Stimulated activated CD4-positive, alpha-beta T cell treated with anti-CD3 and anti-CD28 coated beads, Interleukin-4, amount 100 ng/mL, for 48 hours (primary cell): Measurements from ENCODE around the gene PTP4A2.

Experiments
- DNase-seq, 2 donors: peaks; one replicate each; pipeline ENCODE4 v3.0.0-alpha.2; 2020; ENCODE audit warnings: low read depth in 2 of 2

The PTP4A2 gene

DNA sequence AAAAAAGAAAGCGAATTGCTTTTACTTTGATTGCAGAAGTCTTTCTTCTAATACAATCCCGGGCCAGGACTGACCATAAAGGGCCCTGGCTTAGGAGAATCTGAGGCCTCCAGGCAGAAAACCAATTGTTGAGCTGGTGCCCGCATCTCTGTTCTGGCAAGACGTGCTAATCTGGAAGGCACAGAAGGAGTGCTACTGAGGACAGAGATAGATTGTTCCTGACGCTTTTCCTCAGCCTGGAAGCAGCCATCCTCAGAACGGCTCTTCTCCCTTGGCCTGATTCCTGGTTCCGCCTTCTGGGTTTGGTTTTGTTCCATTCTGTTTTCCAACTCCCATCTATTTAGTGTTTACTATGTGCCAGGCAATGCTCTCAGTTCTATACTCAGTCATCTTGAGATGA is 77.6 kb downstream of the PTP4A2 start:
- no peak for DNase-seq

DNA sequence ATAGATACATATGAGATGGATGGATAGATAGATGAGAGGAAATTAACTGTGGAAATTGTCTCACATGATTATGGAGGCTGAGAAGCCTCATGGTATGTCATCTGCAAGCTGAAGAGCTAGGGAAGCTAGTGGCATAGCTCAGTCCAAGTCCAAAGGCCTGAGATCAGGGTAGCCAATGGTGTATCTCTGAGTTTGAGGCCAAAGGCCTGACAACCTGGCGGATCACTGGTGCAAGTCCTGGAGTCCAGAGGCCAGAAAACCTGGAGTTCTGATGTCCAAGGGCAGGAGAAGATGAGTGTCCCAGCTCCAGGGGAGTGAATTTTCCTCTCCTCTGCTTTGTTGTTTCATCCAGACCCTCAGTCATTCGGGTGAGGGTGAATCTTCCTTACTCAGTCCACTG is 78.4 kb downstream of the PTP4A2 start:
- no peak for DNase-seq

DNA sequence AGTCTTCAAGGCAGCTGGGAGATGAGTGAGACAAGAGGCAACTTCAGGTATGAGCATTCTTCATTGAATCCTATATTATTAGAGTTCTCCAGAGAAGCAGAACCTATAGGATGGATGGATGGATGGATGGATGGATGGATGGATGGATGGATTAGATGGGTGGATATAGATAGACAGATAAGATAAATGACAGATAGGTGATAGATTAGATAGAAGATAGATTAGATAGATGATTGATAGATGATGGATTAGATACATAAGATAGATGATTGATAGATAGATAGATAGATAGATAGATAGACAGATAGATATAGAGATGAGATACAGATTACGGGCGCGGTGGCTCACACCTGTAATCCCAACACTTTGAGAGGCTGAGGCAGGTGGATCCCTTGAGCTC is 79.1 kb downstream of the PTP4A2 start:
- no peak for DNase-seq

DNA sequence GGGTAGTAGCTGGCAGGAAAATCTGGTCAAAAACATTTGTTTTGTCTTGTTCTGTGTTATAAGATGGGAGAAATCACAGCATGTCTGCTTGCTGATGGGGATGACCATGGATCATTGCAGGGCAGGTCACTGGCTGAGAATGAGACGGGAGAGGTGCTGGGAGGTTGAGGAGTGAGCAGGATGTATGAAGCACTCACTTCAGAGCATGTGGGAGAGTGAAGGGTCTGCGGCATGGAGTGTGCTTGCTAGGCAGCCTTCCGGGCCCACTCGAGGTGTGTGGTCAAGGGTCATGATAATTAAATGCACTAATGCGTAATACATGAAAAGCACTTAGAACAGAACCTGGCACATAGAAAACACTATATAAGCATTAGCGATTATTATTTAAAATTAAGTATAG is 80.3 kb downstream of the PTP4A2 start:
- DNase-seq = no peak
